Immature natural killer cell (primary cell): ENCODE measurements around the gene IL16. TPM values are rescaled to one million over a fixed set of nuclear protein-coding genes. Genes with fewer than 3 reads are reported as not detected.

Experiments used
- DNase-seq, 3 donors: peaks; one replicate each; pipeline ENCODE4 v3.0.0; 2022; ENCODE audit warnings: mixed read lengths in 1 of 3
- H3K27ac Mint-ChIP-seq, 6 donors: one replicate each; pipeline ENCODE4 v1.8.0; 2020; ENCODE audit warnings: mixed read lengths in 6 of 6, mild to moderate bottlenecking in 5 of 6, inconsistent platforms in 4 of 6, moderate library complexity in 3 of 6
- H3K27me3 Mint-ChIP-seq, 3 donors: one replicate each; pipeline ENCODE4 v1.8.0; 2020 to 2021; ENCODE audit warnings: low read depth in 3 of 3, mild to moderate bottlenecking in 3 of 3, mixed read lengths in 3 of 3, moderate library complexity in 3 of 3, inconsistent platforms in 1 of 3
- H3K36me3 Mint-ChIP-seq, 3 donors: one replicate each; pipeline ENCODE4 v1.8.0; 2020; ENCODE audit warnings: mixed read lengths in 3 of 3, inconsistent platforms in 2 of 3, mild to moderate bottlenecking in 2 of 3
- H3K4me1 Mint-ChIP-seq, 2 donors: one replicate each; pipeline ENCODE4 v1.8.0; 2020; ENCODE audit warnings: inconsistent platforms in 2 of 2, mild to moderate bottlenecking in 2 of 2, mixed read lengths in 2 of 2, moderate library complexity in 1 of 2
- H3K4me3 Mint-ChIP-seq, 5 donors: one replicate each; pipeline ENCODE4 v1.8.0; 2020; ENCODE audit warnings: mild to moderate bottlenecking in 5 of 5, mixed read lengths in 5 of 5, inconsistent platforms in 3 of 5, moderate library complexity in 3 of 5
- H3K9me3 Mint-ChIP-seq, 6 donors: one replicate each; pipeline ENCODE4 v1.8.0; 2020; ENCODE audit warnings: mild to moderate bottlenecking in 6 of 6, mixed read lengths in 6 of 6, inconsistent platforms in 4 of 6, moderate library complexity in 3 of 6
- polyA plus RNA-seq, 3 donors: library from polyadenylated mRNA; unstranded; fragments of 300-500 nt; fragmentation: Illumina TruSeq; gene quantifications; one replicate each; pipeline ENCODE4 v1.2.3, GENCODE V29; 2021

IL16 gene
- polyA plus RNA-seq, 3 donors from 2014 or later: 147 to 301 (median 155) TPM

GRCh38 chr15:81182031-81182755 lies 14.5 kb upstream of the IL16 start:
- Mint-ChIP-seq H3K27me3 (peaks cover under 1 to 15% (median 7%) of the 10 kb centered on the region in 3 donors), H3K27ac (no peak overlapping the region)
- no peak for DNase-seq

GRCh38 chr15:81182756-81183438 lies 13.8 kb upstream of the IL16 start:
- Mint-ChIP-seq H3K27ac (no peak overlapping the region), H3K36me3 (no peaks in the 10 kb centered on the region), H3K4me3 (peak overlapping the region in 1 of 5 donors; percentile 14), H3K9me3 (no peaks in the 10 kb centered on the region), H3K4me1 (peaks cover 8 to 10% of the 10 kb centered on the region in 2 donors), H3K27me3 (peaks cover 6 to 13% (median 7%) of the 10 kb centered on the region in 3 donors)
- no peak for DNase-seq

More at GRCh38 chr15:81182031-81182755, 14.5 kb upstream of the IL16 start:
- Mint-ChIP-seq H3K4me3 (no peak overlapping the region), H3K9me3 (no peaks in the 10 kb centered on the region), H3K4me1 (peaks cover 8 to 10% of the 10 kb centered on the region in 2 donors), H3K36me3 (no peaks in the 10 kb centered on the region)

- Mint-ChIP-seq H3K27ac (no peak overlapping the region), H3K9me3 (no peaks in the 10 kb centered on the region), H3K4me3 (no peak overlapping the region), H3K27me3 (peaks cover 6 to 13% (median 7%) of the 10 kb centered on the region in 3 donors), H3K36me3 (no peaks in the 10 kb centered on the region), H3K4me1 (peaks cover 8 to 10% of the 10 kb centered on the region in 2 donors)
- no peak for DNase-seq
Measured at GRCh38 chr15:81183439-81183775, 13.3 kb upstream of the IL16 start.

- no peak overlapping the region for H3K27ac Mint-ChIP-seq
- H3K36me3 Mint-ChIP-seq: no peaks in the 10 kb centered on the region
- H3K27me3 Mint-ChIP-seq: peaks cover 6 to 13% (median 7%) of the 10 kb centered on the region in 3 donors
- peaks cover 8 to 10% of the 10 kb centered on the region in 2 donors for H3K4me1 Mint-ChIP-seq
- no peaks in the 10 kb centered on the region for H3K9me3 Mint-ChIP-seq
- DNase-seq: peak in 1 of 3 donors; percentile 16
- peak overlapping the region in 1 of 5 donors; percentile 23 for H3K4me3 Mint-ChIP-seq
Measured at GRCh38 chr15:81184188-81184587, 12.5 kb upstream of the IL16 start.

DNA sequence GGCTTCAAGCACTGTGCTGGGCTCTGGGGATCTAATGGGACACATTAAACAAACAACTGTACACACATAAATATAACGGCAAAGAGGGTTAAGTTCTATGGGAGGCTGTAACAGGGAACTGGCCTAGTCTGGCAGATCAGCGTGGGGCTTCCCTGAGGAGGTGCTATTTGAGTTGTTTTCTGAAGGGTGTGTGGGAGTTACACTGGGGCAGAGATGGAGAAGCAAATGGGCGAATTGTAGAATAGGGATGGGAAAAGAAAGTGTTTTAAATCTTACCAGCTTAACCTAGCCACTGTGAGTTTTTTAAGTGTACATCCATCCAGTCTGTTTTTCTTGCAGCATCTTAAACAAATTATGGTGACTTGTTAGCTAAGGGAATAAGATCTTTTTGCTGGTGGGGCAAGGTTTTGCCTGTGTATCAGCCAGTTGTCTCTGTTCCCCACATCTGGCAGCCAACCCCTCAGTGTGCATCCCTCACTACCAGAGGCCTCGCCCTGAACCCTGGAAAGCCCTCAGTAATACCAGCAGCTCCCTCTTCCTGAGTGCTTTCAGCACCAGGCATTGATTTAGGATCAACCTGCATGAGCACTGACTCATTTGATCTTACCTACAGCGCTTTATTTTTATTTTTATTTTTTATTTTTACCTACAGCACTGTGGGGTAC lies 10.9 kb upstream of the IL16 start:
- Mint-ChIP-seq H3K4me3 (no peak overlapping the region), H3K27ac (no peak overlapping the region), H3K36me3 (no peaks in the 10 kb centered on the region), H3K9me3 (no peaks in the 10 kb centered on the region), H3K4me1 (peaks cover 8 to 10% of the 10 kb centered on the region in 2 donors), H3K27me3 (peaks cover 6 to 8% (median 7%) of the 10 kb centered on the region in 3 donors)
- no peak for DNase-seq

GRCh38 chr15:81188354-81188753 lies 8.3 kb upstream of the IL16 start:
- H3K9me3 Mint-ChIP-seq: peaks cover 0 to 1% (median 0%) of the 10 kb centered on the region in 6 donors
- DNase-seq: no peak
- H3K4me1 Mint-ChIP-seq: peaks cover 9 to 17% of the 10 kb centered on the region in 2 donors
- H3K27me3 Mint-ChIP-seq: peaks cover 0 to 16% (median 6%) of the 10 kb centered on the region in 3 donors
- no peak overlapping the region for H3K27ac Mint-ChIP-seq
- no peak overlapping the region for H3K4me3 Mint-ChIP-seq
- H3K36me3 Mint-ChIP-seq: no peaks in the 10 kb centered on the region

DNA sequence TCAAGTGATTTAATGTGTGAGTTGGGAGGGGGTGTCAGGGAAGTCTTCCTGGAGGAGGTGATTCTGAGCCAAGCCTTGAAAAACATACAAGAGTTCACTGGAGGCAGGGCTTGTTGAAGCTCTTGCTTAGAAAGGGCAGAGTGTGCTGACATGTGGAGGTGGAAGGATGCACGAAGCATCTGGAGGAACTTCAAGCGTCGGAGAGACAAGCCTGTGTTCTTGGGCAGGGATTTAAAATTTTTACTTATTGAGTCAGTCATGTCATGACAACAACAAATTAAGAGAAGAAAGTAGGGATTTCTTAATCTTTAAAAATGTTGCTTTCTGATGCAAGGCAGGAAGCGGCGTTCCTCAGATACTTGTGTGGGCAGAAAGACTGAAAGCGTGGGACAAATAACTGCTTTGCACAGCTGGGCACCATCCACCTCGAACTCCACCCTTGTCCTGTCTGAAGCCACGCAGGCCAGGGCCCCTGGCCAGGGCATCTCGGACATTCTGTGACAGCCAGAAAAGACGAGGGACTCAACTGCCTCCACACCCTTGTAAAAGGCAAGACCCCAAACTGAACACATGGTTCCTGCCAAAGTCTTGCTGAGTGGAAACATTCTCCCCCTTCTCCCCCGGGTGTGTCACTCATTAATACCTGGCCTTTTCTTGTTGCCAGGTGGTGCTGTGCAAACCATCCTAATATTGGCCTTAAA lies 6.9 kb upstream of the IL16 start:
- Mint-ChIP-seq H3K4me1 (peaks cover 9 to 14% of the 10 kb centered on the region in 2 donors), H3K27ac (no peak overlapping the region), H3K27me3 (peaks cover 0 to 15% (median 6%) of the 10 kb centered on the region in 3 donors), H3K36me3 (no peaks in the 10 kb centered on the region), H3K9me3 (peaks cover 0 to 1% (median 0%) of the 10 kb centered on the region in 6 donors), H3K4me3 (no peak overlapping the region)
- DNase-seq: no peak

GRCh38 chr15:81190922-81191507 lies 5.7 kb upstream of the IL16 start:
- Mint-ChIP-seq H3K27ac (no peak overlapping the region), H3K4me1 (peaks cover 17 to 24% of the 10 kb centered on the region in 2 donors), H3K27me3 (peaks cover 0 to 15% (median 7%) of the 10 kb centered on the region in 3 donors), H3K36me3 (no peaks in the 10 kb centered on the region), H3K9me3 (peaks cover 0 to 1% (median 0%) of the 10 kb centered on the region in 6 donors), H3K4me3 (no peak overlapping the region)
- no peak for DNase-seq

GRCh38 chr15:81191701-81192100 lies 5.0 kb upstream of the IL16 start:
- Mint-ChIP-seq H3K4me1 (peaks cover 17 to 24% of the 10 kb centered on the region in 2 donors), H3K9me3 (peaks cover 0 to 1% (median 0%) of the 10 kb centered on the region in 6 donors), H3K4me3 (no peak overlapping the region), H3K27me3 (peaks cover 0 to 15% (median 7%) of the 10 kb centered on the region in 3 donors), H3K27ac (no peak overlapping the region), H3K36me3 (no peaks in the 10 kb centered on the region)
- no peak for DNase-seq

GRCh38 chr15:81194723-81195122 lies 2.0 kb upstream of the IL16 start:
- no peaks in the 10 kb centered on the region for H3K36me3 Mint-ChIP-seq
- DNase-seq: no peak
- peaks cover 0 to 1% (median 0%) of the 10 kb centered on the region in 6 donors for H3K9me3 Mint-ChIP-seq
- H3K4me3 Mint-ChIP-seq: peak overlapping the region; percentile 2 to 63 (median 50)
- peaks cover 0 to 20% (median 5%) of the 10 kb centered on the region in 3 donors for H3K27me3 Mint-ChIP-seq
- peak overlapping the region in 2 of 6 donors; percentile 82 to 83 for H3K27ac Mint-ChIP-seq
- H3K4me1 Mint-ChIP-seq: peaks cover 17 to 24% of the 10 kb centered on the region in 2 donors

DNA sequence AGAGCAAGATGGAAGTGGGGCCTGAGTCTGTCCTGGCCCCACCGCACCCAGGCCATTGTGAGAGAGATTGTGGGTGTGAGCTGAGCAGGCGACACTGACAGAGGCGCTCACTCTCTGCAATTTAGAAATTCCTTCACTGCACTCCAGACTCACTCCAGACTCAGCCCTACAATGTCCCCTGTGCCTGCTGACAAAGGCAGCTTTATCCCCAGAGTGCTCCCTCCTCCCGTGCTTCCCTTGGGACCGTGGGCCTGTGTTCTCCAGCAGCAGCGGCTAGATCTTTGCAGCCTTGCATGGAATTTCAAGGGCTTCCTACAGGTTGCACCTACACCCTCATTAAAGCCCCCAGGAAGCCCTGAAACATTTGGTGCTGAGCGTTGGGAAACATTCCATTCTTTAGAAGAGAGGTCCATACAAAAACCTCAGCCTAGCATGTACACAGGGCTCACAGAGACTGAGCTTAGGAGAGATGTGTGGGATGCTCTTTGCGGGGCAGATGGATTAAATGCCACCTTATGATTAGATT lies 1.3 kb upstream of the IL16 start:
- peaks cover 0 to 1% (median 0%) of the 10 kb centered on the region in 6 donors for H3K9me3 Mint-ChIP-seq
- no peak overlapping the region for H3K4me3 Mint-ChIP-seq
- H3K27ac Mint-ChIP-seq: peak overlapping the region in 2 of 6 donors; percentile 53 to 83
- peaks cover 17 to 24% of the 10 kb centered on the region in 2 donors for H3K4me1 Mint-ChIP-seq
- no peaks in the 10 kb centered on the region for H3K36me3 Mint-ChIP-seq
- peaks cover 0 to 20% (median 5%) of the 10 kb centered on the region in 3 donors for H3K27me3 Mint-ChIP-seq
- DNase-seq: no peak

DNA sequence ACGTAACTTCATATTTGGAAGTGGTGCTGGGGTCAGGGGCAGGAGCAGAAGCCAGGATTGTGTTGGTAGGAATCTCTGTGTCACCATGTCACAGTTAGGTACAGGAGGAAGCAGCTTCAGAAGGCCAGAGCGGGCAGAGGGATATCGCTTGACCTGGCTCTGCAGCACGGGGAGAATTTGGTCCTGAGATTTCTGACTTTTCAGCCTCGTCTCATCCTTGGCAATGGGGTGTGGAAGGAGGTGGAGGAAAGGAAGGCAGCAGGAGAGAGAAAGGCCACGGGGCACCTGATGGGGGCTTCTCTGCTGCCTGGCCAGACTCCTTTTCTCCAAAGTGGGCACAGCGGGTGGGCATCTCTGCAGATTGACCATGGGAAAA lies 564 bp downstream of the IL16 start:
- Mint-ChIP-seq H3K4me3 (peak overlapping the region in 1 of 5 donors; percentile 18), H3K36me3 (no peaks in the 10 kb centered on the region), H3K4me1 (peaks cover 17 to 24% of the 10 kb centered on the region in 2 donors), H3K27me3 (peaks cover 0 to 17% (median 5%) of the 10 kb centered on the region in 3 donors), H3K9me3 (no peaks in the 10 kb centered on the region), H3K27ac (peak overlapping the region in 2 of 6 donors; percentile 25 to 45)
- no peak for DNase-seq
